Endodermal cell (in vitro differentiated cells): ENCODE results near the gene ISOC2. TPM values are rescaled to one million over a fixed set of nuclear protein-coding genes. Genes with fewer than 3 reads are reported as not detected.

ENCODE experiments used
- DNase-seq: peaks from one replicate; pipeline ENCODE4 v3.0.0-alpha.2; 2017
- H3K27ac ChIP-seq: 2 replicates; pipeline ENCODE4 v1.5.1; 2013; ENCODE audit warnings: mild to moderate bottlenecking, low read depth, low read length, moderate library complexity
- H3K27me3 ChIP-seq: 2 replicates; pipeline ENCODE4 v1.6.1; 2013; ENCODE audit warnings: mild to moderate bottlenecking, low read length, moderate library complexity; ENCODE audit not compliant: insufficient read depth, control insufficient read depth, poor library complexity, severe bottlenecking
- H3K36me3 ChIP-seq: 2 replicates; pipeline ENCODE4 v1.7.0; 2013; ENCODE audit warnings: mild to moderate bottlenecking, low read length, moderate library complexity; ENCODE audit not compliant: control insufficient read depth, insufficient read depth
- H3K4me1 ChIP-seq: one replicate; pipeline ENCODE4 v1.7.0; 2013; ENCODE audit warnings: low read length; ENCODE audit not compliant: control insufficient read depth, insufficient read depth
- H3K4me3 ChIP-seq: 2 replicates; pipeline ENCODE4 v1.5.1; 2013; ENCODE audit warnings: mild to moderate bottlenecking, low read length, moderate library complexity
- H3K9ac ChIP-seq: 2 replicates; pipeline ENCODE4 v1.6.1; 2013; ENCODE audit warnings: mild to moderate bottlenecking, low read length, moderate library complexity; ENCODE audit not compliant: poor library complexity, severe bottlenecking; ENCODE audit errors: extremely low read depth
- H3K9me3 ChIP-seq: 2 replicates; pipeline ENCODE4 v1.6.1; 2013; ENCODE audit warnings: mild to moderate bottlenecking, low read length, moderate library complexity; ENCODE audit not compliant: control insufficient read depth
- H3K27ac Mint-ChIP-seq: 2 replicates; pipeline ENCODE4 v1.8.0; 2020; ENCODE audit warnings: mixed read lengths
- H3K27me3 Mint-ChIP-seq: 2 replicates; pipeline ENCODE4 v1.8.0; 2021; ENCODE audit warnings: mild to moderate bottlenecking, mixed read lengths; ENCODE audit not compliant: insufficient read depth
- H3K36me3 Mint-ChIP-seq: 2 replicates; pipeline ENCODE4 v1.8.0; 2020; ENCODE audit warnings: low read depth, mixed read lengths
- H3K4me1 Mint-ChIP-seq: 2 replicates; pipeline ENCODE4 v1.8.0; 2020; ENCODE audit warnings: mixed read lengths
- H3K4me3 Mint-ChIP-seq: 2 replicates; pipeline ENCODE4 v1.8.0; 2020; ENCODE audit warnings: mild to moderate bottlenecking, moderate library complexity, mixed read lengths
- H3K9me3 Mint-ChIP-seq: 2 replicates; pipeline ENCODE4 v1.8.0; 2020; ENCODE audit warnings: mild to moderate bottlenecking, mixed read lengths
- CTCF ChIP-seq: fragments of 200-600 bp; sonication (generic); conservative IDR thresholded peaks from 2 replicates; pipeline ENCODE4 v1.5.0; 2021; ENCODE audit warnings: antibody characterized with exemption, mild to moderate bottlenecking
- WGBS, 2 experiments: methylation state at CpG; one replicate each; pipeline versions ENCODE4 v1.1.5 to v1.1.7; 2013; ENCODE audit warnings: missing lambda C conversion rate in 2 of 2, mixed read lengths in 1 of 2; ENCODE audit not compliant: insufficient coverage in 1 of 2, insufficient read length in 1 of 2; 5-methylcytosine and 5-hydroxymethylcytosine counted together
- total RNA-seq, 2 donors: library from RNA; stranded (reverse); fragmentation: NEBNext Ultra II Directional in 1 of 2; extraction: Animal tissue kit (Norgen Biotek cat#: 25700) in 1 of 2; gene quantifications; 2 replicates in 1 of 2; 3 replicates in 1 of 2; pipeline ENCODE4 v1.2.1, GENCODE V29; 2021

The ISOC2 gene
- total RNA-seq, 2 donors from 2014 or later = 35.9 to 39.2 TPM

DNA sequence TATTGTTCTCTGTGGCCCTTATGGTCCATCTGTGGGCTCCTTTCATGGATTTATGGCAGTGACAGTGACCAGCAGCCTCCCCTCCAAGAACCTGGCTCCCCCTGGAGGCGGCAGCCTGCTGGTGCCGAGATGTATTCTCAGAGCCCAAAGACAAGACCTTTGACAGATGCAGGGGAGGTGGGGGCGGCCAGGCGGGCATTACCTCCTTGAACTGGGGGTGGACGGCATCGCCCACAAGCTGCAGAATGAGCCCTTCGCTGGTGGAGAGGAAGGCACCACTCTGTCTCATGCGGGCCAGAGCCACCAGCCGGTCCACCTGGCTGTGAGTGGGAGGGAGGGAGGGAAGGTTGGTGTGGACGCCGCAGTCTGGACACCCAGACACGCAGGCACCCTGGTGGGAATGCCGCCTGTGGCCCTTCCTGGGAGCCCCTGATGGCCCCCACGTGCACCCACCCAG, 6.6 kb downstream of the ISOC2 start:
- TF ChIP-seq CTCF = peak; percentile 79
- H3K27ac Mint-ChIP-seq = no peak overlapping the region

DNA sequence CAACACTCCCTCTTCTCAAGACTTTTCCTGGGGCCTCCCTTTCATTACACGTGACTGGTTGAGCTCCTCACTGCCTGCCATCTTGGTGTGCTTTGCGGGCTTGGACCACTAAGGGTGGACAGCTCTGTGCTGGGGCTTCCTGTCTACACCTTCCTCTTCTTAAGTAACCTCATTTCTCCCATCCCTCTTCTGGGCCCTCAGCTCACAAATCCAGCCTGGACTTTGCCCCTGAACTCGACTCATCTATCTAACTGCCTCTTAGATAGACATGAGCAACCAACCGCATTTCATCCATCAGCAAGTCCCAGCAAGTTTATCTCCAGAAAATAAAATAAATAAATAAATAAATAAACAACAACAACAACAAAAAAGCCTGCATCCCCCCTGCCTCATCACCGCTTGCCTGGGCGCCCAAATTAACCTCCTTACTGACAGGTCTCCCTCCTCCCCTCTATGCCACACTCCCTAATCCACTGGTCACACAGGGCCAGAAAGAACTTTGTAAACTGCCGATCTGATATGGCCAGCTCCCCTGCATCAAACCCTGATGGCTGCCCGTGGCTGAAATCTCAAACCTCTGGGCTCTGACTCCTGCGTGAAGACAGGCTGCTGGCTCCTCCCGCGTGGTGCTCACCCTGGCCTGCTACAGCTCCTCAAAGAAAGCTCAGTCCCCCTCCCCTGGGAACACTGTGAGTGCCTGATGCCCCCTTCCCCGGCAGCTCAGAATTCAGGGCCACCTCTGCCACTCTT, 7.8 kb downstream of the ISOC2 start:
- Mint-ChIP-seq H3K4me3 (no peak overlapping the region), H3K36me3 (peaks cover 20% of the 10 kb centered on the region), H3K4me1 (peaks cover 3% of the 10 kb centered on the region), H3K27ac (no peak overlapping the region), H3K27me3 (peaks cover 35% of the 10 kb centered on the region), H3K9me3 (no peaks in the 10 kb centered on the region)
- Histone ChIP-seq H3K9ac (no peak overlapping the region), H3K9me3 (no peaks in the 10 kb centered on the region), H3K4me3 (no peak overlapping the region), H3K27ac (no peak overlapping the region), H3K4me1 (no peaks in the 10 kb centered on the region), H3K36me3 (no peaks in the 10 kb centered on the region), H3K27me3 (peaks cover 48% of the 10 kb centered on the region)
- WGBS, 2 experiments = 94 to 95% methylated on average over 8 to 12 of the region's 12 CpGs
- DNase-seq = no peak
- no peak for TF ChIP-seq CTCF

More for the DNA sequence above, 6.6 kb downstream of the ISOC2 start:
- peaks cover 37% of the 10 kb centered on the region for H3K27me3 ChIP-seq
- H3K9me3 ChIP-seq = no peaks in the 10 kb centered on the region
- no peak overlapping the region for H3K27ac ChIP-seq
- no peaks in the 10 kb centered on the region for H3K36me3 ChIP-seq
- H3K4me3 ChIP-seq = no peak overlapping the region
- H3K4me3 Mint-ChIP-seq = no peak overlapping the region
- no peaks in the 10 kb centered on the region for H3K4me1 ChIP-seq
- H3K4me1 Mint-ChIP-seq = peaks cover 3% of the 10 kb centered on the region
- peak; percentile 89 for DNase-seq
- H3K36me3 Mint-ChIP-seq = peaks cover 20% of the 10 kb centered on the region
- peaks cover 35% of the 10 kb centered on the region for H3K27me3 Mint-ChIP-seq
- 71% methylated on average over 14 of the region's 14 CpGs; no CpG with 5 or more reads in 1 of the 2 experiments for WGBS, 2 experiments
- H3K9me3 Mint-ChIP-seq = no peaks in the 10 kb centered on the region
- no peak overlapping the region for H3K9ac ChIP-seq

DNA sequence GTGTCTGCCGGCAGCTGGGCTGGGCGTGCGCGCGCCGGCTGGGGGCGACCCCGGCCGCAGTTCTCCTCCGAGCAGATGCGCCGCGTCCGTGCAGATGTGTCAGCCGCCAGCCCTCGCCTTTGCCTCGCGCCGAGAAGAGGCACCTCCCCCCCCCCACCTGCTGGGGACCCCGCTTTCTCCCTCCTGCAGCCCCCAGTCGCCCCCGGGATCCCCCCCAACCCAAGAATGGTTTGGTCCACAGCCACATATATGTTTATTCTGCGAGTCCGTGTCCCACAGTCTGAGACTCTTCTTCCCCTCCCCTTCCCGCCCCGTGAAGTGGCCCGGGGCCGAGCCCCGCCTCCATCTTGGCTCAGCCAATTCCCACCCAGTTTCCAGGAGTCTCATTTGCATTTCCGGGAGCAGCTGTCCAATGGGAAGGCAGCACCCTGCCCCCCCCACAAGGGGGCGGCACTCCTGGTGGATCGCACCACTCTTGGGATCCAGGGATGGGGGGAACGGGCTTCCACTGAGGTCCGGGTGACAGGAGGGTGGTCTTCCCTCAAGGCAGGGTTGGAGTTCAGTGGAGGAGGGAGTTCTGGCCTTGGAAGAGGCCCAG, 8.6 kb downstream of the ISOC2 start:
- no peak overlapping the region for H3K27ac ChIP-seq
- peaks cover 56% of the 10 kb centered on the region for H3K27me3 ChIP-seq
- H3K9me3 ChIP-seq = no peaks in the 10 kb centered on the region
- Mint-ChIP-seq H3K4me3 (no peak overlapping the region), H3K27me3 (peaks cover 35% of the 10 kb centered on the region), H3K4me1 (peaks cover 3% of the 10 kb centered on the region), H3K36me3 (peaks cover 20% of the 10 kb centered on the region), H3K9me3 (no peaks in the 10 kb centered on the region), H3K27ac (no peak overlapping the region)
- H3K36me3 ChIP-seq = no peaks in the 10 kb centered on the region
- no peak overlapping the region for H3K9ac ChIP-seq
- peak; percentile 96 for DNase-seq
- TF ChIP-seq CTCF = peak; percentile 14
- no peak overlapping the region for H3K4me3 ChIP-seq
- H3K4me1 ChIP-seq = no peaks in the 10 kb centered on the region
- 13% methylated on average over 5 to 33 of the region's 34 CpGs for WGBS, 2 experiments
